Measurements from ENCODE around the gene NHLH1.
A peak's percentile ranks its signal among the peaks of the same experiment; 100 is the strongest.
"Not testable (repeated sequence)": the region's sequence is repeated elsewhere in the genome, so short reads cannot be mapped to it uniquely, and the experiment has no call there.

Gene NHLH1

GRCh38 chr1:160388406-160388805, 21.5 kb downstream of the NHLH1 start:
- not testable (repeated sequence) for DNase-seq

GRCh38 chr1:160394673-160395072, 27.8 kb downstream of the NHLH1 start:
- no peak for DNase-seq

- DNase-seq = no peak
Measured at GRCh38 chr1:160397651-160398050, 30.8 kb downstream of the NHLH1 start.

GRCh38 chr1:160398823-160399222, 32.0 kb downstream of the NHLH1 start:
- peak; percentile 29 for DNase-seq

- DNase-seq = no peak
Measured at GRCh38 chr1:160399544-160400222, 32.8 kb downstream of the NHLH1 start.

- DNase-seq = peak; percentile 81
Measured at GRCh38 chr1:160400223-160400645, 33.4 kb downstream of the NHLH1 start, which contains the start of gene VANGL2. VANGL2 (plus strand) TSS chr1:160400564; CDS start chr1:160415838, 15,274 bp downstream.

GRCh38 chr1:160400646-160401486, 34.0 kb downstream of the NHLH1 start:
- DNase-seq = peak; percentile 55

- no peak for DNase-seq
Measured at GRCh38 chr1:160401487-160401805, 34.6 kb downstream of the NHLH1 start.

GRCh38 chr1:160402001-160402795, 35.3 kb downstream of the NHLH1 start:
- DNase-seq = no peak

GRCh38 chr1:160403244-160403643, 36.4 kb downstream of the NHLH1 start:
- no peak for DNase-seq

- DNase-seq = no peak
Measured at GRCh38 chr1:160404094-160404493, 37.2 kb downstream of the NHLH1 start.

GRCh38 chr1:160405331-160405877, 38.5 kb downstream of the NHLH1 start:
- no peak for DNase-seq

GRCh38 chr1:160406131-160406968, 39.5 kb downstream of the NHLH1 start:
- no peak for DNase-seq

GRCh38 chr1:160407839-160408801, 41.2 kb downstream of the NHLH1 start:
- no peak for DNase-seq

GRCh38 chr1:160408864-160409263, 42.0 kb downstream of the NHLH1 start:
- no peak for DNase-seq

GRCh38 chr1:160409486-160409885, 42.6 kb downstream of the NHLH1 start:
- no peak for DNase-seq

- DNase-seq = no peak
Measured at GRCh38 chr1:160410406-160411005, 43.6 kb downstream of the NHLH1 start.

GRCh38 chr1:160411271-160412027, 44.6 kb downstream of the NHLH1 start:
- DNase-seq = no peak

GRCh38 chr1:160412028-160412362, 45.1 kb downstream of the NHLH1 start:
- no peak for DNase-seq

GRCh38 chr1:160413716-160414115, 46.8 kb downstream of the NHLH1 start:
- DNase-seq = no peak

Measured in DMS53 (cell line).